GM23338 (cell line): ENCODE results near the gene KRT17.
"Not testable (repeated sequence)": the region's sequence is repeated elsewhere in the genome, so short reads cannot be mapped to it uniquely, and the experiment has no call there.

Experiments
- CREB1 ChIP-seq: fragments of 250-450 bp; sonication (Bioruptor Pico); IDR thresholded peaks from 2 replicates; pipeline ENCODE4 v1.5.0; 2020; ENCODE audit warnings: low read depth, mild to moderate bottlenecking, moderate library complexity
- EZH2 ChIP-seq: fragments of 200-600 bp; sonication (generic); IDR thresholded peaks from one replicate; pipeline ENCODE4 v1.8.0; 2017; ENCODE audit warnings: antibody characterized with exemption, mild to moderate bottlenecking, low read depth; ENCODE audit not compliant: unreplicated experiment
- EZH2phosphoT487 ChIP-seq: fragments of 200-600 bp; sonication (generic); IDR thresholded peaks from one replicate; pipeline ENCODE4 v1.8.1; 2018; ENCODE audit warnings: antibody characterized with exemption; ENCODE audit not compliant: unreplicated experiment
- TF ChIP-seq, protein P1 (sequence below): IDR thresholded peaks from one replicate; pipeline ENCODE4 v1.6.1; 2018; ENCODE audit warnings: antibody characterized with exemption; ENCODE audit not compliant: unreplicated experiment
- TF ChIP-seq, protein P2 (sequence below), 2 experiments: fragments of 200-600 bp in 1 of 2; sonication (generic) in 1 of 2; conservative IDR thresholded peaks; 2 replicates each; pipeline versions ENCODE4 v1.5.1 to v1.6.1; 2016 to 2017; ENCODE audit warnings: antibody characterized with exemption in 2 of 2, low read depth in 2 of 2, mild to moderate bottlenecking in 2 of 2, moderate library complexity in 1 of 2

DNA sequence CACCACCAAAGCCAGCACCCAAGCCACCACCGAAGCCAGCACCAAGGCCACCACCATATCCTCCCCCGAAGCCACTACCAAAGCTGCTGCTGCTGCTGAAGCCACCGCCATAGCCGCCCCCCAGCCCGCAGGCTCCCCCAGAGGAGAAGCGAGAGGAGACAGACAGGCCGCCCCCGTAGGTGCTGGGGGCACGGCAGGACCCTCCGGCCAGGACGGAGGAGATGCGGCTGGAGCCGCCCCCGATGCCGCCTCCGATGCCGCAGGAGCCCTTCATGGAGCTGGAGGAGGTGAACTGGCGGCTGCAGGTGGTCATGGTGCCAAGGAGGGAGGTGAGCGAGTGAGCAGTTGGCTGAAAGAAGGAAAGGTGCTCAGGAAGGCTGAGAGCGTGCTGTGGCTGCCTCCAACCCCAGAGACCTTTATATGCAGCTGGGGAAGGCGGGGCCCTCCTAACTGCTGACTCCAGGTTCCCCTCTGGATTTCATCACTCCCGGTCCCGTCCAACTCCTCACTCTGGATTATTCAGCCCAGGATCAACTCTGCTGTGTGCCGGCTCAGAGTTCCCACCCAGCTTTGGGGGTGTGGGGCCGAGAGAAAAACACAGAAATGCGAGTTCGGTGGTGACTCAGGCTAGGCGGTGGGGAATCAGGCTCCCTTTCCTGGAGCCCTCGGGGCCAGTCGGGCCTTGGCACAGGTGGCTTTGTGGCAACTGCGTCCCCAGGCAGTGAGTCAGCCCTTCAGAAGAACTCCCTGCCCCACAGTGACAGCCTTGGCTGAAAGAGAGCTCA lies 11.8 kb downstream of the KRT17 start, which contains the start of gene KRT16:
- TF ChIP-seq CREB1, EZH2phosphoT487, EZH2: not testable (repeated sequence)
- TF ChIP-seq, protein P1, sequence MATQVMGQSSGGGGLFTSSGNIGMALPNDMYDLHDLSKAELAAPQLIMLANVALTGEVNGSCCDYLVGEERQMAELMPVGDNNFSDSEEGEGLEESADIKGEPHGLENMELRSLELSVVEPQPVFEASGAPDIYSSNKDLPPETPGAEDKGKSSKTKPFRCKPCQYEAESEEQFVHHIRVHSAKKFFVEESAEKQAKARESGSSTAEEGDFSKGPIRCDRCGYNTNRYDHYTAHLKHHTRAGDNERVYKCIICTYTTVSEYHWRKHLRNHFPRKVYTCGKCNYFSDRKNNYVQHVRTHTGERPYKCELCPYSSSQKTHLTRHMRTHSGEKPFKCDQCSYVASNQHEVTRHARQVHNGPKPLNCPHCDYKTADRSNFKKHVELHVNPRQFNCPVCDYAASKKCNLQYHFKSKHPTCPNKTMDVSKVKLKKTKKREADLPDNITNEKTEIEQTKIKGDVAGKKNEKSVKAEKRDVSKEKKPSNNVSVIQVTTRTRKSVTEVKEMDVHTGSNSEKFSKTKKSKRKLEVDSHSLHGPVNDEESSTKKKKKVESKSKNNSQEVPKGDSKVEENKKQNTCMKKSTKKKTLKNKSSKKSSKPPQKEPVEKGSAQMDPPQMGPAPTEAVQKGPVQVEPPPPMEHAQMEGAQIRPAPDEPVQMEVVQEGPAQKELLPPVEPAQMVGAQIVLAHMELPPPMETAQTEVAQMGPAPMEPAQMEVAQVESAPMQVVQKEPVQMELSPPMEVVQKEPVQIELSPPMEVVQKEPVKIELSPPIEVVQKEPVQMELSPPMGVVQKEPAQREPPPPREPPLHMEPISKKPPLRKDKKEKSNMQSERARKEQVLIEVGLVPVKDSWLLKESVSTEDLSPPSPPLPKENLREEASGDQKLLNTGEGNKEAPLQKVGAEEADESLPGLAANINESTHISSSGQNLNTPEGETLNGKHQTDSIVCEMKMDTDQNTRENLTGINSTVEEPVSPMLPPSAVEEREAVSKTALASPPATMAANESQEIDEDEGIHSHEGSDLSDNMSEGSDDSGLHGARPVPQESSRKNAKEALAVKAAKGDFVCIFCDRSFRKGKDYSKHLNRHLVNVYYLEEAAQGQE: not testable (repeated sequence)
- TF ChIP-seq, protein P2, sequence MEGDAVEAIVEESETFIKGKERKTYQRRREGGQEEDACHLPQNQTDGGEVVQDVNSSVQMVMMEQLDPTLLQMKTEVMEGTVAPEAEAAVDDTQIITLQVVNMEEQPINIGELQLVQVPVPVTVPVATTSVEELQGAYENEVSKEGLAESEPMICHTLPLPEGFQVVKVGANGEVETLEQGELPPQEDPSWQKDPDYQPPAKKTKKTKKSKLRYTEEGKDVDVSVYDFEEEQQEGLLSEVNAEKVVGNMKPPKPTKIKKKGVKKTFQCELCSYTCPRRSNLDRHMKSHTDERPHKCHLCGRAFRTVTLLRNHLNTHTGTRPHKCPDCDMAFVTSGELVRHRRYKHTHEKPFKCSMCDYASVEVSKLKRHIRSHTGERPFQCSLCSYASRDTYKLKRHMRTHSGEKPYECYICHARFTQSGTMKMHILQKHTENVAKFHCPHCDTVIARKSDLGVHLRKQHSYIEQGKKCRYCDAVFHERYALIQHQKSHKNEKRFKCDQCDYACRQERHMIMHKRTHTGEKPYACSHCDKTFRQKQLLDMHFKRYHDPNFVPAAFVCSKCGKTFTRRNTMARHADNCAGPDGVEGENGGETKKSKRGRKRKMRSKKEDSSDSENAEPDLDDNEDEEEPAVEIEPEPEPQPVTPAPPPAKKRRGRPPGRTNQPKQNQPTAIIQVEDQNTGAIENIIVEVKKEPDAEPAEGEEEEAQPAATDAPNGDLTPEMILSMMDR (conservative IDR thresholded peaks at IDR 0.05; ENCODE audit: low read depth in 2 of 2): not testable (repeated sequence)
